Transverse colon (tissue), 4 donors: ENCODE results near the gene HOXD11.

Experiments
- EP300 ChIP-seq: sonication (generic); formaldehyde crosslinking; IDR thresholded peaks from one replicate; pipeline ENCODE4 v1.6.1; 2017; ENCODE audit warnings: antibody characterized with exemption, low read depth
- POLR2AphosphoS5 ChIP-seq, 3 donors: sonication (generic); formaldehyde crosslinking; IDR thresholded peaks; one replicate each; pipeline ENCODE4 v1.6.1; 2016; ENCODE audit warnings: antibody characterized with exemption in 3 of 3
- TF ChIP-seq, protein P1 (sequence below), 5 experiments: fragments of 200-600 bp in 3 of 5; fragments of 450-650 bp in 2 of 5; sonication (generic) in 3 of 5; IDR thresholded peaks; 1 replicate in 2 of 5; 2 replicates in 3 of 5; pipeline ENCODE4 v1.5.1; 2016 to 2017; ENCODE audit warnings: antibody characterized with exemption in 5 of 5, inconsistent platforms in 3 of 5, mild to moderate bottlenecking in 2 of 5, moderate library complexity in 1 of 5

DNA sequence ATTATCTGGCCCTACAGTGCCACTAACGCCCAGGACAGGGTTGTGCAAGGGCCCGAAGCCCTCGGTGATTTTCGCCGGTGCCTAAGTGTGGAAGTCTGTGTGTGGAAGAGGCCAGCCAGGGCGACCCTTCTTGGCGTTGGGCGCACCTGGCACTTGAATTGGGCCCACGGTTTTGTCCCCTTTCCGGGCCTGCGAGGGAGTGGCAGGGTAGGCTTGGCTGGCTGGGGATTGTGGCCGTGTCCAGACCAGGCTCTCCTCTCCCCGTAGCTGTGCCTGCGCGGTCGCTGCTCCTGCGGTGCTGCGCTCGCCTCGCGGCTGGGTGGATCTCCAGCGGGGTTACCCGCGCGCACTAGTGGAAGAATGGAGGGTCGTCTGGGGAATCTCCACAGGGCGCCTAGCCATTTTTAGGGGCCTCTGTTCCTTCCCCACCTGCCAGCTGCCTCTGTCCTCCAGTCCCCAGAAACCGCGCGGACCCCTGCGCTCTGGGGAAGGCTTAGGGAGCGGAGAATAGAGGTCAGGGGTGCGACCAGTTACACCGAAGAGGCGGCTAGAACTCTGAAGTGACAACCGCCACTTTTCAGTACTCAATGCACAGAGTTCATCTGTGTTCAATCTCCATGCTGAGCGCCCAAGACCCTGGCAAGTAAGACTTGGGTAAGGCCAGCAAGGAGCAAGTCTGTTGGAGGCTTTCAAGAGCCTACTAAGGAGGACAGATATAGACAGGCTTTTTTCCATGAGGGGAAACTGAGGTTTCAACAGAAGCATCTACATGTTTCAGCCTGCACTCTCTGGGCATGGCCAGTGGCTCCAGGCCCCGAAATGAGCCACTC, 39.3 kb upstream of the HOXD11 start:
- TF ChIP-seq, protein P1, sequence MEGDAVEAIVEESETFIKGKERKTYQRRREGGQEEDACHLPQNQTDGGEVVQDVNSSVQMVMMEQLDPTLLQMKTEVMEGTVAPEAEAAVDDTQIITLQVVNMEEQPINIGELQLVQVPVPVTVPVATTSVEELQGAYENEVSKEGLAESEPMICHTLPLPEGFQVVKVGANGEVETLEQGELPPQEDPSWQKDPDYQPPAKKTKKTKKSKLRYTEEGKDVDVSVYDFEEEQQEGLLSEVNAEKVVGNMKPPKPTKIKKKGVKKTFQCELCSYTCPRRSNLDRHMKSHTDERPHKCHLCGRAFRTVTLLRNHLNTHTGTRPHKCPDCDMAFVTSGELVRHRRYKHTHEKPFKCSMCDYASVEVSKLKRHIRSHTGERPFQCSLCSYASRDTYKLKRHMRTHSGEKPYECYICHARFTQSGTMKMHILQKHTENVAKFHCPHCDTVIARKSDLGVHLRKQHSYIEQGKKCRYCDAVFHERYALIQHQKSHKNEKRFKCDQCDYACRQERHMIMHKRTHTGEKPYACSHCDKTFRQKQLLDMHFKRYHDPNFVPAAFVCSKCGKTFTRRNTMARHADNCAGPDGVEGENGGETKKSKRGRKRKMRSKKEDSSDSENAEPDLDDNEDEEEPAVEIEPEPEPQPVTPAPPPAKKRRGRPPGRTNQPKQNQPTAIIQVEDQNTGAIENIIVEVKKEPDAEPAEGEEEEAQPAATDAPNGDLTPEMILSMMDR (IDR thresholded peaks at IDR 0.05) = no peak
- TF ChIP-seq EP300 (no peak), POLR2AphosphoS5 (IDR thresholded peaks at IDR 0.05) (no peak)
